Natural killer cell (primary cell): Measurements from ENCODE around the gene TMEM225B. TPM values are rescaled to one million over a fixed set of nuclear protein-coding genes. Genes with fewer than 3 reads are reported as not detected.

Experiments
- ATAC-seq, 3 donors: fragments of 150-1000 bp in 2 of 3; fragments of 200-7000 bp in 1 of 3; cut with Tn5 transposase; 1 replicate in 1 of 3; 2 replicates in 2 of 3; pipeline ENCODE4 v1.10.0; 2021; ENCODE audit warnings: mild to moderate bottlenecking in 2 of 3, moderate library complexity in 2 of 3
- DNase-seq, 2 donors: peaks; one replicate each; pipeline versions ENCODE4 v3.0.0 to v3.0.0-alpha.2; 2013 to 2021; ENCODE audit warnings: mixed read lengths in 1 of 2
- H3K27ac ChIP-seq: one replicate; pipeline ENCODE4 v1.5.1; 2013; ENCODE audit warnings: mild to moderate bottlenecking, low read length
- H3K27me3 ChIP-seq: one replicate; pipeline ENCODE4 v1.6.1; 2013; ENCODE audit warnings: low read length; ENCODE audit not compliant: control insufficient read depth, insufficient read depth
- H3K36me3 ChIP-seq: one replicate; pipeline ENCODE4 v1.6.1; 2013; ENCODE audit warnings: low read length; ENCODE audit not compliant: control insufficient read depth, insufficient read depth
- H3K4me1 ChIP-seq: one replicate; pipeline ENCODE4 v1.6.1; 2013; ENCODE audit warnings: low read length; ENCODE audit not compliant: control insufficient read depth, insufficient read depth
- H3K4me3 ChIP-seq: one replicate; pipeline ENCODE4 v1.5.1; 2013; ENCODE audit warnings: low read length
- H3K9me3 ChIP-seq: one replicate; pipeline ENCODE4 v1.6.1; 2013; ENCODE audit warnings: low read length; ENCODE audit not compliant: control insufficient read depth, insufficient read depth
- H3K27ac Mint-ChIP-seq, 2 donors: one replicate each; pipeline ENCODE4 v1.8.0; 2022; ENCODE audit warnings: mild to moderate bottlenecking in 2 of 2, mixed read lengths in 2 of 2, moderate library complexity in 1 of 2
- H3K27me3 Mint-ChIP-seq, 2 donors: one replicate each; pipeline ENCODE4 v1.8.0; 2022; ENCODE audit warnings: low read depth in 2 of 2, mixed read lengths in 2 of 2
- H3K36me3 Mint-ChIP-seq: one replicate; pipeline ENCODE4 v1.8.0; 2022; ENCODE audit warnings: mixed read lengths
- H3K4me1 Mint-ChIP-seq, 2 donors: one replicate each; pipeline ENCODE4 v1.8.0; 2022; ENCODE audit warnings: mixed read lengths in 2 of 2
- H3K4me3 Mint-ChIP-seq: one replicate; pipeline ENCODE4 v1.8.0; 2022; ENCODE audit warnings: mild to moderate bottlenecking, moderate library complexity, mixed read lengths
- H3K9me3 Mint-ChIP-seq, 2 donors: one replicate each; pipeline ENCODE4 v1.8.0; 2022; ENCODE audit warnings: mixed read lengths in 2 of 2
- WGBS: methylation state at CpG from one replicate; pipeline ENCODE4 v1.1.7; 2013; ENCODE audit warnings: missing lambda C conversion rate; ENCODE audit not compliant: insufficient coverage; 5-methylcytosine and 5-hydroxymethylcytosine counted together
- intact Hi-C: fragments of 100-400 bp; cut with micrococcal nuclease; formaldehyde crosslinking; loops from one replicate; pipeline ENCODE4 v1.14.2; 2022
- total RNA-seq, 4 donors: library from RNA; stranded (reverse); fragments of 120-200 nt in 1 of 4; gene quantifications; one replicate each; pipeline versions ENCODE4 v1.2.3 to v1.2.4, GENCODE V29; 2013 to 2022
- TF ChIP-seq, protein P1 (sequence below): fragments of 200-600 bp; IDR thresholded peaks from one replicate; pipeline ENCODE4 v1.8.0; 2022; ENCODE audit warnings: antibody characterized with exemption

Gene TMEM225B
- total RNA-seq, 3 donors from 2014 or later (not counting 1 experiment from before 2014, with no cell fraction given), result 1.4 to 2.5 (median 2.0) TPM

DNA sequence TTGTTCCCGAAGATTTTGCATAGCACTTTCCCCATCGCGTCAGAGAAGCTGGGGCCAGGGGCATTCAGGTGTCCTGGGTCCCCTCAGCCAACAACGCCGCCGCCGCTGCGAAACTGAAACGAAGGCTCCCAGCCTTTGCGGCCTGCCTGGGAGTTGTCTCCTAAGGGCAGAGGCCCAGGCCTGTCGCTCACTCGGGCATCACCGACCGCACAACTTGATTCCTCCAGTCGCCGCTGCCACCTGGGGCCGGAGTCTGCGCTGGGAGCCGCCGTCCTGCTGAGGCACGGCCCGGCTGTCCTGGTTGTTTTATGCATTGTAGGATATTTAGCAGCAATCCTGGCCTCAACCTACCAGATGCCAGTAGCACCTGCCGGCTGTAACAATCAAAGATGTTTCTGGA is 40.7 kb downstream of the TMEM225B start:
- Histone ChIP-seq H3K9me3 (no peaks in the 10 kb centered on the region), H3K4me1 (no peaks in the 10 kb centered on the region), H3K36me3 (peaks cover 2% of the 10 kb centered on the region), H3K27me3 (no peaks in the 10 kb centered on the region), H3K27ac (no peak overlapping the region), H3K4me3 (no peak overlapping the region)
- TF ChIP-seq, protein P1, sequence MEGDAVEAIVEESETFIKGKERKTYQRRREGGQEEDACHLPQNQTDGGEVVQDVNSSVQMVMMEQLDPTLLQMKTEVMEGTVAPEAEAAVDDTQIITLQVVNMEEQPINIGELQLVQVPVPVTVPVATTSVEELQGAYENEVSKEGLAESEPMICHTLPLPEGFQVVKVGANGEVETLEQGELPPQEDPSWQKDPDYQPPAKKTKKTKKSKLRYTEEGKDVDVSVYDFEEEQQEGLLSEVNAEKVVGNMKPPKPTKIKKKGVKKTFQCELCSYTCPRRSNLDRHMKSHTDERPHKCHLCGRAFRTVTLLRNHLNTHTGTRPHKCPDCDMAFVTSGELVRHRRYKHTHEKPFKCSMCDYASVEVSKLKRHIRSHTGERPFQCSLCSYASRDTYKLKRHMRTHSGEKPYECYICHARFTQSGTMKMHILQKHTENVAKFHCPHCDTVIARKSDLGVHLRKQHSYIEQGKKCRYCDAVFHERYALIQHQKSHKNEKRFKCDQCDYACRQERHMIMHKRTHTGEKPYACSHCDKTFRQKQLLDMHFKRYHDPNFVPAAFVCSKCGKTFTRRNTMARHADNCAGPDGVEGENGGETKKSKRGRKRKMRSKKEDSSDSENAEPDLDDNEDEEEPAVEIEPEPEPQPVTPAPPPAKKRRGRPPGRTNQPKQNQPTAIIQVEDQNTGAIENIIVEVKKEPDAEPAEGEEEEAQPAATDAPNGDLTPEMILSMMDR, result no peak
- Mint-ChIP-seq H3K9me3 (no peaks in the 10 kb centered on the region), H3K4me1 (peaks cover 0 to 5% of the 10 kb centered on the region in 2 donors), H3K36me3 (no peaks in the 10 kb centered on the region), H3K4me3 (no peak overlapping the region), H3K27ac (no peak overlapping the region), H3K27me3 (no peaks in the 10 kb centered on the region)
- DNase-seq (no peak), ATAC-seq (no peak)
- intact Hi-C loops, result no loop called here
- WGBS, result 97% methylated on average over 23 of the region's 23 CpGs

DNA sequence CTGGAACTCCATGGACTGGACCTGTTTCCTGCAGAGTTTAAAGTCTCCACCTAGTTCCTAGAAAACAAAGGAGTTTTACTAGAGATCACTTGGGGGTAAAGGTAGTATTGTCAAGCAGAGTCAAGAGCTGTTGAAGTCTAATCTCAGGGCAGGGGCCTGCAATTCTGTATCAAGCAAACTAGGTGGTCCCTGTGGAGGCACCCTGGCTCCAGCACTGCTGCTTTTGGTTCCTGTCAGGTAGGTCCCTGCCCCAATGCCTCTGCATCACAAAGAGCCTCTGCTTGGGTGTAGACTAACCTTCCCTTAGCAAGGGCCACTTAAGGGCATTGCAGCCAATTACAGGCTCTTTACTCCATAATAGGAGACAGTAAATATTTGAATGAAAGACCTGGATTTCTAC is 41.2 kb downstream of the TMEM225B start:
- Mint-ChIP-seq H3K27me3 (no peaks in the 10 kb centered on the region), H3K4me1 (peaks cover 0 to 5% of the 10 kb centered on the region in 2 donors), H3K9me3 (no peaks in the 10 kb centered on the region), H3K27ac (no peak overlapping the region), H3K36me3 (no peaks in the 10 kb centered on the region), H3K4me3 (no peak overlapping the region)
- H3K27me3 ChIP-seq, result no peaks in the 10 kb centered on the region
- no peak overlapping the region for H3K27ac ChIP-seq
- no peaks in the 10 kb centered on the region for H3K9me3 ChIP-seq
- TF ChIP-seq, protein P1, result no peak
- H3K4me1 ChIP-seq, result no peaks in the 10 kb centered on the region
- H3K36me3 ChIP-seq, result peaks cover 2% of the 10 kb centered on the region
- intact Hi-C loops, result no loop called here
- DNase-seq (no peak), ATAC-seq (no peak)
- no peak overlapping the region for H3K4me3 ChIP-seq

DNA sequence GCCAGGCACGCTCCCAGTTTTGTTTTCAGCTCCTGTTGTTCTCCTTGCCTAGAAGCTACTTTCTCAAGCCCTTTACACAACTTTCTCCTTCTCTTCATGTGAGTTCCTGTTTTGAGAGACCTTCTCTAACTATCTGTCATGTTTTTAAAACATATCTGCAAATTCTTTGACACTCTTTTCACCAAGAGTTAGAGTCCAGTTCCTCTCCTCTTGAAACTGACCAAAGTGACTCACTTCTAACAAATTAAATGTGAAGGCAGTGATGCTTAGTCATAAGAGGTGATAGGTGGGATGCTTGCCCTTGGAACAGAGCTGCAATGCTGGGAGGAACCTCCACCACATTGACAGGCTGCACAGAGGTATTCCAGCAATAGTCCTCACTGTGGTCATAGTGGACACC is 44.0 kb downstream of the TMEM225B start:
- Mint-ChIP-seq H3K4me3 (no peak overlapping the region), H3K27ac (no peak overlapping the region), H3K36me3 (no peaks in the 10 kb centered on the region), H3K9me3 (no peaks in the 10 kb centered on the region), H3K4me1 (peaks cover 0 to 5% of the 10 kb centered on the region in 2 donors), H3K27me3 (no peaks in the 10 kb centered on the region)
- no peak overlapping the region for H3K4me3 ChIP-seq
- H3K27ac ChIP-seq, result no peak overlapping the region
- ATAC-seq, result no peak
- H3K9me3 ChIP-seq, result no peaks in the 10 kb centered on the region
- TF ChIP-seq, protein P1, result no peak
- DNase-seq, result no peak
- H3K36me3 ChIP-seq, result peaks cover 3% of the 10 kb centered on the region
- intact Hi-C loops, result no loop called here
- WGBS, result 92% methylated on average over 1 of the region's 1 CpG
- H3K27me3 ChIP-seq, result no peaks in the 10 kb centered on the region
- H3K4me1 ChIP-seq, result no peaks in the 10 kb centered on the region

DNA sequence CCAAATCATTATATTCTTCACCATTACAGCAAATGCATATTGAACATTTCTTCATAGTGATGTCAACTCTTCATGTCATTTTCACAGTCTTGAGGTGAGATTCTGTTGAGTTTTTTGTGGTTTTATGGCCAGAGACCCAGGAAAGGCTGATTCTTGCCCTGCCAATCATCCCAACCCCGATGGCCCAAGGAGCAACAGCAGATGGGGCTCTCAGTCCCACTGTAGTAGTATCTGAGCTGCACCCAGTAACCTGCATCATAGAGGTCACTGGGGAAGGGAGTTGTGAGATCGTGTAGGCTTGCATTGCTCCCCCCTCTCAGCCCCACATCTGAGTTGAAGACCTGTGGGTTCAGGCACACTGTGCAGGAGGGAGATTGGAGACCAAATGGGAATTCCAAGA is 45.4 kb downstream of the TMEM225B start:
- TF ChIP-seq, protein P1, result no peak
- Histone ChIP-seq H3K36me3 (peaks cover 3% of the 10 kb centered on the region), H3K4me3 (no peak overlapping the region), H3K9me3 (no peaks in the 10 kb centered on the region), H3K27me3 (no peaks in the 10 kb centered on the region), H3K27ac (no peak overlapping the region), H3K4me1 (no peaks in the 10 kb centered on the region)
- DNase-seq, result no peak
- 69% methylated on average over 1 of the region's 2 CpGs for WGBS
- H3K9me3 Mint-ChIP-seq, result no peaks in the 10 kb centered on the region
- no peak overlapping the region for H3K4me3 Mint-ChIP-seq
- ATAC-seq, result no peak
- intact Hi-C loops, result no loop called here
- H3K4me1 Mint-ChIP-seq, result peaks cover 0 to 5% of the 10 kb centered on the region in 2 donors
- no peaks in the 10 kb centered on the region for H3K27me3 Mint-ChIP-seq
- H3K27ac Mint-ChIP-seq, result no peak overlapping the region
- H3K36me3 Mint-ChIP-seq, result no peaks in the 10 kb centered on the region
